Measurements from ENCODE around the gene SHROOM2. TPM values are rescaled to one million over a fixed set of nuclear protein-coding genes. Genes with fewer than 3 reads are reported as not detected.

The SHROOM2 gene
- total RNA-seq, 1 experiment from 2014 or later: 0.15 TPM

- H3K4me2 ChIP-seq (ENCODE audit: low read depth, low read length, poor library complexity, severe bottlenecking): no peak overlapping the region
- no peaks in the 10 kb centered on the region for H3K9me3 ChIP-seq (ENCODE audit: low read length)
- H3K4me1 ChIP-seq (ENCODE audit: low read length): no peaks in the 10 kb centered on the region
- H4K20me1 ChIP-seq (ENCODE audit: insufficient read depth, low read depth, low read length): no peaks in the 10 kb centered on the region
- no peak overlapping the region for H3K4me3 ChIP-seq (ENCODE audit: low read length)
- no peaks in the 10 kb centered on the region for H3K9me2 ChIP-seq (replicated peaks; ENCODE audit: insufficient read depth, low read length)
- H3K27me3 ChIP-seq (ENCODE audit: low read length): no peaks in the 10 kb centered on the region
- no peak overlapping the region for H3K27ac ChIP-seq (ENCODE audit: low read length)
- H3K36me3 ChIP-seq (ENCODE audit: insufficient read depth, low read length): no peaks in the 10 kb centered on the region
- H3K79me2 ChIP-seq (ENCODE audit: low read length): no peaks in the 10 kb centered on the region
- H3K9ac ChIP-seq (ENCODE audit: low read length): no peak overlapping the region
- DNase-seq: no peak
- no peak overlapping the region for H2AFZ ChIP-seq (ENCODE audit: low read length)
Observed at GRCh38 chrX:9895225-9895912, 109.1 kb downstream of the SHROOM2 start.

GRCh38 chrX:9897761-9898161, 111.5 kb downstream of the SHROOM2 start:
- no peak for DNase-seq
- H3K9ac ChIP-seq (ENCODE audit: low read length): no peak overlapping the region

GRCh38 chrX:9899640-9900111, 113.4 kb downstream of the SHROOM2 start:
- Histone ChIP-seq H3K9me3 (ENCODE audit: low read length) (no peaks in the 10 kb centered on the region), H3K27ac (ENCODE audit: low read length) (no peak overlapping the region), H3K4me2 (ENCODE audit: low read depth, low read length, poor library complexity, severe bottlenecking) (no peak overlapping the region), H4K20me1 (ENCODE audit: insufficient read depth, low read depth, low read length) (no peaks in the 10 kb centered on the region), H3K79me2 (ENCODE audit: low read length) (no peaks in the 10 kb centered on the region), H3K27me3 (ENCODE audit: low read length) (no peaks in the 10 kb centered on the region), H3K36me3 (ENCODE audit: insufficient read depth, low read length) (no peaks in the 10 kb centered on the region), H3K9ac (ENCODE audit: low read length) (no peak overlapping the region), H3K4me3 (ENCODE audit: low read length) (no peak overlapping the region), H3K4me1 (ENCODE audit: low read length) (no peaks in the 10 kb centered on the region), H3K9me2 (replicated peaks; ENCODE audit: insufficient read depth, low read length) (no peaks in the 10 kb centered on the region), H2AFZ (ENCODE audit: low read length) (no peak overlapping the region)
- no peak for DNase-seq

More at GRCh38 chrX:9897761-9898161, 111.5 kb downstream of the SHROOM2 start:
- H3K4me3 ChIP-seq (ENCODE audit: low read length): no peak overlapping the region
- no peak overlapping the region for H2AFZ ChIP-seq (ENCODE audit: low read length)
- no peaks in the 10 kb centered on the region for H3K9me2 ChIP-seq (replicated peaks; ENCODE audit: insufficient read depth, low read length)
- no peaks in the 10 kb centered on the region for H3K9me3 ChIP-seq (ENCODE audit: low read length)
- H3K27me3 ChIP-seq (ENCODE audit: low read length): no peaks in the 10 kb centered on the region
- H3K4me2 ChIP-seq (ENCODE audit: low read depth, low read length, poor library complexity, severe bottlenecking): no peak overlapping the region
- H4K20me1 ChIP-seq (ENCODE audit: insufficient read depth, low read depth, low read length): no peaks in the 10 kb centered on the region
- H3K36me3 ChIP-seq (ENCODE audit: insufficient read depth, low read length): no peaks in the 10 kb centered on the region
- no peaks in the 10 kb centered on the region for H3K4me1 ChIP-seq (ENCODE audit: low read length)
- no peak overlapping the region for H3K27ac ChIP-seq (ENCODE audit: low read length)
- H3K79me2 ChIP-seq (ENCODE audit: low read length): no peaks in the 10 kb centered on the region

- Histone ChIP-seq H3K27ac (ENCODE audit: low read length) (no peak overlapping the region), H4K20me1 (ENCODE audit: insufficient read depth, low read depth, low read length) (no peaks in the 10 kb centered on the region), H3K4me1 (ENCODE audit: low read length) (no peaks in the 10 kb centered on the region), H3K79me2 (ENCODE audit: low read length) (no peaks in the 10 kb centered on the region), H3K9me3 (ENCODE audit: low read length) (no peaks in the 10 kb centered on the region), H3K9me2 (replicated peaks; ENCODE audit: insufficient read depth, low read length) (no peaks in the 10 kb centered on the region), H3K9ac (ENCODE audit: low read length) (no peak overlapping the region), H2AFZ (ENCODE audit: low read length) (no peak overlapping the region), H3K27me3 (ENCODE audit: low read length) (no peaks in the 10 kb centered on the region), H3K4me2 (ENCODE audit: low read depth, low read length, poor library complexity, severe bottlenecking) (no peak overlapping the region), H3K4me3 (ENCODE audit: low read length) (no peak overlapping the region), H3K36me3 (ENCODE audit: insufficient read depth, low read length) (no peaks in the 10 kb centered on the region)
- no peak for DNase-seq
Observed at GRCh38 chrX:9902656-9903055, 116.4 kb downstream of the SHROOM2 start.

- no peaks in the 10 kb centered on the region for H3K9me3 ChIP-seq (ENCODE audit: low read length)
Observed at GRCh38 chrX:9903146-9903545, 116.9 kb downstream of the SHROOM2 start.

GRCh38 chrX:9905288-9905687, 119.1 kb downstream of the SHROOM2 start:
- DNase-seq: no peak
- Histone ChIP-seq H4K20me1 (ENCODE audit: insufficient read depth, low read depth, low read length) (no peaks in the 10 kb centered on the region), H2AFZ (ENCODE audit: low read length) (no peak overlapping the region), H3K27me3 (ENCODE audit: low read length) (no peaks in the 10 kb centered on the region), H3K4me3 (ENCODE audit: low read length) (no peak overlapping the region), H3K4me1 (ENCODE audit: low read length) (no peaks in the 10 kb centered on the region), H3K4me2 (ENCODE audit: low read depth, low read length, poor library complexity, severe bottlenecking) (no peak overlapping the region), H3K9me2 (replicated peaks; ENCODE audit: insufficient read depth, low read length) (no peaks in the 10 kb centered on the region), H3K9me3 (ENCODE audit: low read length) (no peaks in the 10 kb centered on the region), H3K9ac (ENCODE audit: low read length) (no peak overlapping the region), H3K36me3 (ENCODE audit: insufficient read depth, low read length) (no peaks in the 10 kb centered on the region), H3K27ac (ENCODE audit: low read length) (no peak overlapping the region), H3K79me2 (ENCODE audit: low read length) (no peaks in the 10 kb centered on the region)

More at GRCh38 chrX:9903146-9903545, 116.9 kb downstream of the SHROOM2 start:
- Histone ChIP-seq H3K9ac (ENCODE audit: low read length) (no peak overlapping the region), H3K27ac (ENCODE audit: low read length) (no peak overlapping the region), H3K4me1 (ENCODE audit: low read length) (no peaks in the 10 kb centered on the region), H2AFZ (ENCODE audit: low read length) (no peak overlapping the region), H3K27me3 (ENCODE audit: low read length) (no peaks in the 10 kb centered on the region), H3K9me2 (replicated peaks; ENCODE audit: insufficient read depth, low read length) (no peaks in the 10 kb centered on the region), H4K20me1 (ENCODE audit: insufficient read depth, low read depth, low read length) (no peaks in the 10 kb centered on the region), H3K79me2 (ENCODE audit: low read length) (no peaks in the 10 kb centered on the region), H3K4me2 (ENCODE audit: low read depth, low read length, poor library complexity, severe bottlenecking) (no peak overlapping the region), H3K36me3 (ENCODE audit: insufficient read depth, low read length) (no peaks in the 10 kb centered on the region), H3K4me3 (ENCODE audit: low read length) (no peak overlapping the region)
- DNase-seq: no peak

- H2AFZ ChIP-seq (ENCODE audit: low read length): no peak overlapping the region
- DNase-seq: no peak
- no peaks in the 10 kb centered on the region for H3K36me3 ChIP-seq (ENCODE audit: insufficient read depth, low read length)
- no peaks in the 10 kb centered on the region for H3K27me3 ChIP-seq (ENCODE audit: low read length)
- no peak overlapping the region for H3K4me2 ChIP-seq (ENCODE audit: low read depth, low read length, poor library complexity, severe bottlenecking)
- no peaks in the 10 kb centered on the region for H3K4me1 ChIP-seq (ENCODE audit: low read length)
- H3K79me2 ChIP-seq (ENCODE audit: low read length): no peaks in the 10 kb centered on the region
- H3K9me3 ChIP-seq (ENCODE audit: low read length): no peaks in the 10 kb centered on the region
- no peak overlapping the region for H3K27ac ChIP-seq (ENCODE audit: low read length)
- no peaks in the 10 kb centered on the region for H3K9me2 ChIP-seq (replicated peaks; ENCODE audit: insufficient read depth, low read length)
- H3K9ac ChIP-seq (ENCODE audit: low read length): no peak overlapping the region
- H3K4me3 ChIP-seq (ENCODE audit: low read length): no peak overlapping the region
- no peaks in the 10 kb centered on the region for H4K20me1 ChIP-seq (ENCODE audit: insufficient read depth, low read depth, low read length)
Observed at GRCh38 chrX:9905721-9906120, 119.5 kb downstream of the SHROOM2 start.

- Histone ChIP-seq H3K9me2 (replicated peaks; ENCODE audit: insufficient read depth, low read length) (no peaks in the 10 kb centered on the region), H3K9me3 (ENCODE audit: low read length) (no peaks in the 10 kb centered on the region), H3K4me1 (ENCODE audit: low read length) (no peaks in the 10 kb centered on the region), H3K27me3 (ENCODE audit: low read length) (no peaks in the 10 kb centered on the region), H3K36me3 (ENCODE audit: insufficient read depth, low read length) (no peaks in the 10 kb centered on the region), H2AFZ (ENCODE audit: low read length) (no peak overlapping the region), H3K4me3 (ENCODE audit: low read length) (no peak overlapping the region), H3K79me2 (ENCODE audit: low read length) (no peaks in the 10 kb centered on the region), H3K9ac (ENCODE audit: low read length) (no peak overlapping the region), H3K4me2 (ENCODE audit: low read depth, low read length, poor library complexity, severe bottlenecking) (no peak overlapping the region), H4K20me1 (ENCODE audit: insufficient read depth, low read depth, low read length) (no peaks in the 10 kb centered on the region), H3K27ac (ENCODE audit: low read length) (no peak overlapping the region)
- DNase-seq: no peak
Observed at GRCh38 chrX:9906919-9907318, 120.7 kb downstream of the SHROOM2 start.

Data from Karpas-422 (cell line).